OCI-LY3 (cell line): ENCODE measurements around the gene OPN5.

Experiments
- H2AFZ ChIP-seq: fragments of 200-600, 300-600 bp; shearing (Covaris generic); 2 replicates; pipeline ENCODE4 v1.6.0; 2014; ENCODE audit warnings: antibody characterized with exemption, low read depth, low read length
- H3K27ac ChIP-seq: fragments of 200-600, 300-600 bp; sonication (generic); 2 replicates; pipeline ENCODE4 v1.5.1; 2014; ENCODE audit warnings: mild to moderate bottlenecking, low read length, moderate library complexity, mixed read lengths
- H3K27me3 ChIP-seq: fragments of 200-600, 300-600 bp; sonication (generic); 2 replicates; pipeline ENCODE4 v1.6.1; 2014; ENCODE audit warnings: low read depth, low read length, mixed read lengths
- H3K36me3 ChIP-seq: fragments of 200-600, 300-600 bp; sonication (generic); replicated peaks from 2 replicates; pipeline ENCODE3; 2014; ENCODE audit warnings: low read depth, low read length, mixed read lengths
- H3K4me1 ChIP-seq: fragments of 300-600, 200-600 bp; sonication (generic); 2 replicates; pipeline ENCODE4 v1.6.1; 2014; ENCODE audit warnings: low read length, mixed read lengths
- H3K4me2 ChIP-seq: fragments of 200-600, 300-600 bp; sonication (generic); 2 replicates; pipeline ENCODE4 v1.6.1; 2014; ENCODE audit warnings: low read length, mixed read lengths
- H3K4me3 ChIP-seq: fragments of 300-600, 200-600 bp; sonication (generic); 2 replicates; pipeline ENCODE4 v1.5.1; 2014; ENCODE audit warnings: antibody characterized with exemption, mild to moderate bottlenecking, low read length, moderate library complexity
- H3K79me2 ChIP-seq: fragments of 300-600, 200-600 bp; shearing (Covaris generic); 2 replicates; pipeline ENCODE4 v1.6.1; 2014; ENCODE audit warnings: mild to moderate bottlenecking, low read length, mixed read lengths
- H3K9ac ChIP-seq: fragments of 300-600, 200-600 bp; shearing (Covaris generic); 2 replicates; pipeline ENCODE4 v1.6.0; 2014; ENCODE audit warnings: mild to moderate bottlenecking, low read length, moderate library complexity
- H3K9me3 ChIP-seq: fragments of 200-600, 300-600 bp; shearing (Covaris generic); 2 replicates; pipeline ENCODE4 v1.6.1; 2014; ENCODE audit warnings: low read length, mixed read lengths; ENCODE audit not compliant: insufficient read depth
- H4K20me1 ChIP-seq: fragments of 200-600, 300-600 bp; sonication (generic); 2 replicates; pipeline ENCODE4 v1.6.1; 2016; ENCODE audit warnings: low read length, mixed read lengths; ENCODE audit not compliant: insufficient read depth
- EZH2phosphoT487 ChIP-seq: fragments of 200-600 bp; shearing (Covaris generic); IDR thresholded peaks from 2 replicates; pipeline ENCODE4 v1.6.1; 2018; ENCODE audit warnings: antibody characterized with exemption, mixed run types, low read depth
- TF ChIP-seq, protein P1 (sequence below): fragments of 200-600, 300-600 bp; sonication (generic); IDR thresholded peaks from 2 replicates; pipeline ENCODE4 v1.5.1; 2014; ENCODE audit warnings: antibody characterized with exemption, low read length, low read depth

Gene OPN5

DNA sequence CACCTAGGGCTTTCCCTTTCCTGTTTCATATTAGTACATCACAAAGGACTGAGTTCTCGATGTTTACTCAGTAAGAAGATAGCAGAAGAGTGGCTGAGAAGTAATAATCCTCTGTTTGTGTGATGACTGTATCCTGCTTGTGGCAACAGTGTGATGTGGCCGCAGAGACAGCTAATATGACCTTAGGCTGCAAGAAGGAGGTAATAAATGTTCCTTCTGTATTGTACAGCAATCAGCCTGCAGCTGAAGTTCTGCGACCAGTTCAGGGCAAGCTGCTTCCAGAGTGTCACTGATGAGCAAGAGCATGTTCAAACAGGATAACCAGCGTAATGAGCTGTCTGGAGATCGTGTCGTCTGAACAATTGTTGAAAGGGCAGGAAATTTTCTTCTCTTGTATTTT, 70.9 kb downstream of the OPN5 start:
- no peak overlapping the region for H3K4me2 ChIP-seq
- no peak overlapping the region for H3K9ac ChIP-seq
- H3K9me3 ChIP-seq, result no peaks in the 10 kb centered on the region
- TF ChIP-seq, protein P1, sequence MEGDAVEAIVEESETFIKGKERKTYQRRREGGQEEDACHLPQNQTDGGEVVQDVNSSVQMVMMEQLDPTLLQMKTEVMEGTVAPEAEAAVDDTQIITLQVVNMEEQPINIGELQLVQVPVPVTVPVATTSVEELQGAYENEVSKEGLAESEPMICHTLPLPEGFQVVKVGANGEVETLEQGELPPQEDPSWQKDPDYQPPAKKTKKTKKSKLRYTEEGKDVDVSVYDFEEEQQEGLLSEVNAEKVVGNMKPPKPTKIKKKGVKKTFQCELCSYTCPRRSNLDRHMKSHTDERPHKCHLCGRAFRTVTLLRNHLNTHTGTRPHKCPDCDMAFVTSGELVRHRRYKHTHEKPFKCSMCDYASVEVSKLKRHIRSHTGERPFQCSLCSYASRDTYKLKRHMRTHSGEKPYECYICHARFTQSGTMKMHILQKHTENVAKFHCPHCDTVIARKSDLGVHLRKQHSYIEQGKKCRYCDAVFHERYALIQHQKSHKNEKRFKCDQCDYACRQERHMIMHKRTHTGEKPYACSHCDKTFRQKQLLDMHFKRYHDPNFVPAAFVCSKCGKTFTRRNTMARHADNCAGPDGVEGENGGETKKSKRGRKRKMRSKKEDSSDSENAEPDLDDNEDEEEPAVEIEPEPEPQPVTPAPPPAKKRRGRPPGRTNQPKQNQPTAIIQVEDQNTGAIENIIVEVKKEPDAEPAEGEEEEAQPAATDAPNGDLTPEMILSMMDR, result no peak
- no peak for TF ChIP-seq EZH2phosphoT487
- H2AFZ ChIP-seq, result no peak overlapping the region
- H3K36me3 ChIP-seq, result no peaks in the 10 kb centered on the region
- H3K27ac ChIP-seq, result no peak overlapping the region
- H4K20me1 ChIP-seq, result no peaks in the 10 kb centered on the region
- H3K4me1 ChIP-seq, result no peaks in the 10 kb centered on the region
- no peak overlapping the region for H3K4me3 ChIP-seq
- no peaks in the 10 kb centered on the region for H3K27me3 ChIP-seq
- no peaks in the 10 kb centered on the region for H3K79me2 ChIP-seq

DNA sequence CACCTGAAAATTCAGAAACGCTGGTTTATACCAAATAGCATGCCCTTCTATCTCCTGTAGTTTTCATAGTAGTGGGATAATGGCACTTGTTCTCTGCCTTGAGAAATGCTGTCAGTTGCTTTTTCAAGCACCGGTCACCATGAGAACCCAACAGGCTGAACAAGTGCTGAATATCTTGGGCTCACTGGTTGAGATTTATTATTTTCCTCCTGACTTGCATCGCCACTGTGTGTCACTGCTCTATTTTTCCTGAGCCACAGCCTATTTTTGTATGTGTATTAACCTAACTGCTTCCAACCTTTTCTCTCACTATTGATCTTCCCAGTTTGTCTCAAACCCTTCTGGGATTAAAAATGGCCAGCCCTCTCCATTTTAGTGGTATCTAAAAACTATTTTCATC, 71.9 kb downstream of the OPN5 start:
- Histone ChIP-seq H4K20me1 (no peaks in the 10 kb centered on the region), H2AFZ (no peak overlapping the region), H3K36me3 (no peaks in the 10 kb centered on the region), H3K4me1 (no peaks in the 10 kb centered on the region), H3K4me3 (no peak overlapping the region), H3K9ac (no peak overlapping the region), H3K9me3 (no peaks in the 10 kb centered on the region), H3K79me2 (no peaks in the 10 kb centered on the region), H3K27me3 (no peaks in the 10 kb centered on the region), H3K27ac (no peak overlapping the region), H3K4me2 (no peak overlapping the region)
- TF ChIP-seq, protein P1, result peak; percentile 19; the same call in 1 of the 2 replicates
- TF ChIP-seq EZH2phosphoT487, result no peak

DNA sequence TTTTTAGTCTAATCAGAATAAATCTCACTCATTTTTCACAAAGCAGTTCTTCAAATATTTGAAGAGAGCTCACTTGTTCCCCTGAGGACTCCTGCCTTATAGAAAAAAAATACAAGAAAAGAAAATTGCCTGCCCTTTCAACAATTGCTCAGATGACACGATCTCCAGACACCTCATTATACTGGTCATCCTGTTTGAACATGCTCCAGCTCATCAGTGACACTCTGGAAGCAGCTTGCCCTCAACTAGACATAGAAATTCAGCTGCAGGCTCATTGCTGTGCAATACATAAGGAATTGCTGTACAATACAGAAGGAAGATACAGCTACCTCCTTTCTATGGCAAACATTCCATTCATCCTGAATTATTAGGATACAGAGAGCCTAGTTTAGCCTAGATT, 73.1 kb downstream of the OPN5 start:
- Histone ChIP-seq H3K4me1 (no peaks in the 10 kb centered on the region), H3K9me3 (no peaks in the 10 kb centered on the region), H3K27me3 (no peaks in the 10 kb centered on the region), H4K20me1 (no peaks in the 10 kb centered on the region), H3K4me2 (no peak overlapping the region), H3K9ac (no peak overlapping the region), H3K4me3 (no peak overlapping the region), H3K27ac (no peak overlapping the region), H3K36me3 (no peaks in the 10 kb centered on the region), H3K79me2 (no peaks in the 10 kb centered on the region), H2AFZ (no peak overlapping the region)
- TF ChIP-seq EZH2phosphoT487, result no peak
- TF ChIP-seq, protein P1, result no peak

DNA sequence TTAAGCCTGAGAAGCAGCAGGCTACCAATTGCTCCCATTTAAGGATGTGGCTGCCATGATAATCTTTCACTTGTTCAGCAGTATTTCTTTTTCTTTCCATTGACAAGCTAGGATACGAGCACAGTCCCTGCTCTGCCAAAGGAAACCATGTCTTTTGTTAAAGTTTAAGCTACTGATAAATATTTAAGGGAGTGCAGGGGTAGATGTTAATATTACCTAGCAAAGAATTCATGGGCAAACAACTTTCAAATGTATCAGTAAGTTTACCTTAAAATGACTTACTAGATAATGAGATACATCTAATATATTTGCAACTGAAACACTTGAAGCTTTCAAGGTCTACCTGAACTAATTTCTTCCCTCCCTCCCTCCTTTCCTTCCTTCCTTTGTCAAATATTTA, 77.3 kb downstream of the OPN5 start:
- Histone ChIP-seq H3K4me3 (no peak overlapping the region), H3K27me3 (no peaks in the 10 kb centered on the region)

More for the DNA sequence above, 77.3 kb downstream of the OPN5 start:
- TF ChIP-seq, protein P1, result no peak
- no peak for TF ChIP-seq EZH2phosphoT487
- Histone ChIP-seq H4K20me1 (no peaks in the 10 kb centered on the region), H3K79me2 (no peaks in the 10 kb centered on the region), H3K27ac (no peak overlapping the region), H3K4me1 (no peaks in the 10 kb centered on the region), H3K9ac (no peak overlapping the region), H3K36me3 (no peaks in the 10 kb centered on the region), H3K9me3 (no peaks in the 10 kb centered on the region), H3K4me2 (no peak overlapping the region), H2AFZ (no peak overlapping the region)
